Stomach (tissue), 4 donors: ENCODE data around the gene MUC6.

Experiments
- POLR2A ChIP-seq, 4 donors: fragments of 450-650 bp; IDR thresholded peaks; one replicate each; pipeline ENCODE4 v1.6.1; 2016; ENCODE audit warnings: antibody characterized with exemption in 4 of 4, control low read depth in 2 of 4, mild to moderate bottlenecking in 1 of 4, moderate library complexity in 1 of 4
- POLR2AphosphoS5 ChIP-seq, 3 donors: sonication (generic); formaldehyde crosslinking; IDR thresholded peaks; one replicate each; pipeline ENCODE4 v1.6.1; 2016; ENCODE audit warnings: antibody characterized with exemption in 3 of 3
- TF ChIP-seq, protein P1 (sequence below), 7 experiments: fragments of 450-650 bp in 4 of 7; fragments of 200-600 bp in 3 of 7; sonication (generic) in 3 of 7; IDR thresholded peaks; one replicate each; pipeline ENCODE4 v1.5.1; 2016 to 2019; ENCODE audit warnings: antibody characterized with exemption in 7 of 7, control low read depth in 2 of 7, mild to moderate bottlenecking in 1 of 7

DNA sequence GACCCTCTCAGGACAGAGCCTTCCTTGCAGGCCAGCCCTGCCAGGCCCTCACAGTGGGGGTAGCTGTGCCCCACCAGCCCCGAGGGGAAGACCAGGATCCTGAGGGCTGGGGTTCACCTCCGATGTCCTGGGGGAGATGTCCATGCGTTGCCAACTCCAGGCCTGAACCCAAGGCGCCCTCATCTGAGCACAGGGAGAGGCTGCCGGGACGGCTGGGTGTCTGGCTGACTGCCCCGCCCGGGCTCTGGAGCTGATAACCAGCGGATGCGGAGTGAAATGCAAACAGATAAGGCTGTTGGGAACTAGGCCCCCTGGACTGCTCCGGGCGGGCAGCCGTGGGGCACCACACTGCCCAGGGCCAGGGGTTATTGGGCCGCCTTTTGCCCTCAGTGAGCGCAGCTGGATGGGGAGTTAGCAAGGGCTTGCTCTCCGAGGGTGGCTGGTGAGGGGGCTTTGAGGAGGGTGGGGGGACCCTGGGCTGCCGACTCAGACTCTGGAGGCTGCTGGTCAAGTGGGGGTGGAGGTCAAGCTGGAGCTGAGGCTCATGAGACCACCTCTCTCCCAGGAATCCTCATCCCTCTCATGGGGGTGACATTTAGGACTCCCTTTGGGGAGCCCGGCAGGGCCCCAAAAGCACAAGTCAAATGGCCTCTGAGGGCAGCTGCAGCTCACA, 5.6 kb upstream of the MUC6 start:
- TF ChIP-seq, protein P1, sequence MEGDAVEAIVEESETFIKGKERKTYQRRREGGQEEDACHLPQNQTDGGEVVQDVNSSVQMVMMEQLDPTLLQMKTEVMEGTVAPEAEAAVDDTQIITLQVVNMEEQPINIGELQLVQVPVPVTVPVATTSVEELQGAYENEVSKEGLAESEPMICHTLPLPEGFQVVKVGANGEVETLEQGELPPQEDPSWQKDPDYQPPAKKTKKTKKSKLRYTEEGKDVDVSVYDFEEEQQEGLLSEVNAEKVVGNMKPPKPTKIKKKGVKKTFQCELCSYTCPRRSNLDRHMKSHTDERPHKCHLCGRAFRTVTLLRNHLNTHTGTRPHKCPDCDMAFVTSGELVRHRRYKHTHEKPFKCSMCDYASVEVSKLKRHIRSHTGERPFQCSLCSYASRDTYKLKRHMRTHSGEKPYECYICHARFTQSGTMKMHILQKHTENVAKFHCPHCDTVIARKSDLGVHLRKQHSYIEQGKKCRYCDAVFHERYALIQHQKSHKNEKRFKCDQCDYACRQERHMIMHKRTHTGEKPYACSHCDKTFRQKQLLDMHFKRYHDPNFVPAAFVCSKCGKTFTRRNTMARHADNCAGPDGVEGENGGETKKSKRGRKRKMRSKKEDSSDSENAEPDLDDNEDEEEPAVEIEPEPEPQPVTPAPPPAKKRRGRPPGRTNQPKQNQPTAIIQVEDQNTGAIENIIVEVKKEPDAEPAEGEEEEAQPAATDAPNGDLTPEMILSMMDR (IDR thresholded peaks at IDR 0.05), result peak in 1 of 7 experiments; percentile 9
- no peak for TF ChIP-seq POLR2AphosphoS5 (IDR thresholded peaks at IDR 0.05)
- TF ChIP-seq POLR2A (IDR thresholded peaks at IDR 0.05), result no peak
